ENCODE results near the gene SASH3. TPM values are rescaled to one million over a fixed set of nuclear protein-coding genes. Genes with fewer than 3 reads are reported as not detected.

Gene SASH3
- total RNA-seq, 2 experiments from 2014 or later: 229 to 245 TPM

GRCh38 chrX:129762448-129762847 lies 17.3 kb upstream of the SASH3 start:
- Mint-ChIP-seq H3K27ac (no peak overlapping the region), H3K4me1 (peaks cover 53% of the 10 kb centered on the region), H3K27me3 (no peaks in the 10 kb centered on the region), H3K36me3 (ENCODE audit: low read depth) (peaks cover 17% of the 10 kb centered on the region), H3K4me3 (no peak overlapping the region), H3K9me3 (no peaks in the 10 kb centered on the region)
- POLR2A ChIA-PET: interaction anchor here (7.2 kb wide), 1 partner anchor 13 kb away, joined by 354 read pairs; the partner anchor contains the start of gene SASH3
- CTCF ChIA-PET: interaction anchor here (4.7 kb wide), 1 partner anchor 10 kb away, joined by 31 read pairs; no protein-coding TSS in a partner anchor
- DNase-seq: no peak

GRCh38 chrX:129763666-129764065 lies 16.1 kb upstream of the SASH3 start:
- no peak overlapping the region for H3K4me3 Mint-ChIP-seq
- POLR2A ChIA-PET: interaction anchor here (0.9 to 7.2 kb wide), 2 partner anchors 12 to 32 kb away, joined by 3 to 354 read pairs; partner anchors contain the start of gene SASH3
- CTCF ChIA-PET: interaction anchor here (1.1 kb wide), 1 partner anchor 18 kb away, joined by 3 read pairs; no protein-coding TSS in a partner anchor
- peaks cover 53% of the 10 kb centered on the region for H3K4me1 Mint-ChIP-seq
- H3K27me3 Mint-ChIP-seq: no peaks in the 10 kb centered on the region
- no peak for DNase-seq
- no peaks in the 10 kb centered on the region for H3K9me3 Mint-ChIP-seq
- H3K36me3 Mint-ChIP-seq (ENCODE audit: low read depth): peaks cover 20% of the 10 kb centered on the region
- no peak overlapping the region for H3K27ac Mint-ChIP-seq

GRCh38 chrX:129768186-129768585 lies 11.6 kb upstream of the SASH3 start:
- POLR2A ChIA-PET: interaction anchor here (0.9 to 18.1 kb wide), 6 partner anchors 7 to 24 kb away, joined by 3 to 354 read pairs (median 24); partner anchors contain the start of gene SASH3
- CTCF ChIA-PET: interaction anchor here (0.7 to 5.1 kb wide), 3 partner anchors 9 to 13 kb away, joined by 4 to 35 read pairs (median 18); partner anchors contain the start of gene SASH3
- peaks cover 9% of the 10 kb centered on the region for H3K36me3 Mint-ChIP-seq (ENCODE audit: low read depth)
- no peak overlapping the region for H3K4me3 Mint-ChIP-seq
- peaks cover 62% of the 10 kb centered on the region for H3K4me1 Mint-ChIP-seq
- H3K27ac Mint-ChIP-seq: peak overlapping the region; percentile 96
- no peaks in the 10 kb centered on the region for H3K27me3 Mint-ChIP-seq
- no peaks in the 10 kb centered on the region for H3K9me3 Mint-ChIP-seq
- no peak for DNase-seq

- ChIA-PET CTCF (interaction anchor here (0.7 to 5.1 kb wide), 5 partner anchors 8 to 133 kb away, joined by 3 to 35 read pairs (median 4); partner anchors contain the start of gene SASH3), POLR2A (interaction anchor here (0.6 to 18.1 kb wide), 8 partner anchors 8 to 24 kb away, joined by 3 to 354 read pairs (median 5); partner anchors contain the start of gene SASH3)
- H3K4me3 Mint-ChIP-seq: peak overlapping the region; percentile 52
- no peaks in the 10 kb centered on the region for H3K9me3 Mint-ChIP-seq
- peaks cover 9% of the 10 kb centered on the region for H3K36me3 Mint-ChIP-seq (ENCODE audit: low read depth)
- peaks cover 69% of the 10 kb centered on the region for H3K4me1 Mint-ChIP-seq
- no peak for DNase-seq
- no peaks in the 10 kb centered on the region for H3K27me3 Mint-ChIP-seq
- H3K27ac Mint-ChIP-seq: peak overlapping the region; percentile 96
These were observed 10.9 kb upstream of the SASH3 start for GRCh38 chrX:129768586-129769466.

GRCh38 chrX:129769467-129770154 lies 10.1 kb upstream of the SASH3 start:
- no peaks in the 10 kb centered on the region for H3K27me3 Mint-ChIP-seq
- no peaks in the 10 kb centered on the region for H3K9me3 Mint-ChIP-seq
- peaks cover 76% of the 10 kb centered on the region for H3K4me1 Mint-ChIP-seq
- peak overlapping the region; percentile 52 for H3K4me3 Mint-ChIP-seq
- ChIA-PET CTCF (interaction anchor here (1.0 to 5.1 kb wide), 3 partner anchors 9 to 12 kb away, joined by 4 to 35 read pairs (median 18); partner anchors contain the start of gene SASH3), POLR2A (interaction anchor here (0.6 to 18.1 kb wide), 9 partner anchors 9 to 53 kb away, joined by 3 to 354 read pairs (median 3); partner anchors contain the start of gene SASH3)
- peak overlapping the region; percentile 96 for H3K27ac Mint-ChIP-seq
- H3K36me3 Mint-ChIP-seq (ENCODE audit: low read depth): peaks cover 9% of the 10 kb centered on the region
- DNase-seq: peak; percentile 84

GRCh38 chrX:129771266-129771995 lies 8.3 kb upstream of the SASH3 start:
- CTCF ChIA-PET: interaction anchor here (0.7 to 5.1 kb wide), 4 partner anchors 10 to 16 kb away, joined by 3 to 35 read pairs (median 24); partner anchors contain the start of gene SASH3
- POLR2A ChIA-PET: interaction anchor here (1.1 to 20.1 kb wide), 7 partner anchors 9 to 257 kb away, joined by 3 to 354 read pairs (median 42); partner anchors contain the start of gene SASH3
- DNase-seq: peak; percentile 60
- H3K4me3 Mint-ChIP-seq: peak overlapping the region; percentile 24
- H3K27ac Mint-ChIP-seq: peak overlapping the region; percentile 95
- peaks cover 83% of the 10 kb centered on the region for H3K4me1 Mint-ChIP-seq
- peaks cover 6% of the 10 kb centered on the region for H3K36me3 Mint-ChIP-seq (ENCODE audit: low read depth)
- H3K9me3 Mint-ChIP-seq: no peaks in the 10 kb centered on the region
- H3K27me3 Mint-ChIP-seq: no peaks in the 10 kb centered on the region

DNA sequence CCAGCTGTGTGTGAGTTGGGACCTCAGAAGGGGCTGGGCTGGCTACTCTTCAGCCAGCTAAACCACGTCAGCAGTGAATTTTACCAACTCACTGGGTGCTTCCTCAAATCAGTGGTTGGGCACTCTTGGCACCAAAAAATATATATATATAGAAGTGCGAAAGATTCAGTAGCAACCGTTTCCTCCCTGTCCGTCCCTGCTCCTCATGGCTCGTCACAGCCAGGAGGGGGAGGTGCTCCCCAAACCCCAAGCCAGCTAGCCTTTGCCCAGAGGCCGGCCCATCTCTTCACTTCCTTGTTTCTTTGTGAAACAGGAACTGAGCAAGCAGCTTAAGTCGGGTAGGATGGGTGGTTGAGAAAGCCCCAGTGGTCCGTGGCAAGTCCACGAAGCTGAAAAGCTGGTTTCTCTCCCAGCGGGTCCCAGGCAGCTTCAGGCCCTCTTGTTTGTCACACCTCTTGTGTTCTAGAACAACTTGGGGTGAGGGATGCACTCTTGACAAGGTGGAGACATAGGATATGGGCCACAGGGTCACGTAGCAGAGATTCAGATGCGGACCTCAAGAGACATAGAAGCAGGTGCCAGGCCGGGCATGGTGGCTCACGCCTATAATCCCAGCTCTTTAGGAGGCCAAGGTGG lies 6.8 kb upstream of the SASH3 start:
- ChIA-PET CTCF (interaction anchor here (0.6 to 5.1 kb wide), 6 partner anchors 9 to 17 kb away, joined by 3 to 35 read pairs (median 11); partner anchors contain the start of gene SASH3), POLR2A (interaction anchor here (1.0 to 20.1 kb wide), 8 partner anchors 8 to 36 kb away, joined by 3 to 354 read pairs (median 25); partner anchors contain the start of gene SASH3)
- peak overlapping the region; percentile 95 for H3K27ac Mint-ChIP-seq
- peaks cover 86% of the 10 kb centered on the region for H3K4me1 Mint-ChIP-seq
- H3K36me3 Mint-ChIP-seq (ENCODE audit: low read depth): peaks cover 3% of the 10 kb centered on the region
- peak; percentile 58 for DNase-seq
- peak overlapping the region; percentile 58 for H3K4me3 Mint-ChIP-seq
- no peaks in the 10 kb centered on the region for H3K9me3 Mint-ChIP-seq
- no peaks in the 10 kb centered on the region for H3K27me3 Mint-ChIP-seq

- no peak for DNase-seq
- ChIA-PET POLR2A (interaction anchor here (1.7 to 20.1 kb wide), 5 partner anchors 7 to 29 kb away, joined by 8 to 354 read pairs (median 202); partner anchors contain the start of gene SASH3), CTCF (interaction anchor here (0.7 to 3.9 kb wide), 7 partner anchors 10 to 29 kb away, joined by 3 to 31 read pairs (median 6); no protein-coding TSS in a partner anchor)
- no peaks in the 10 kb centered on the region for H3K9me3 Mint-ChIP-seq
- no peak overlapping the region for H3K4me3 Mint-ChIP-seq
- peak overlapping the region; percentile 95 for H3K27ac Mint-ChIP-seq
- H3K36me3 Mint-ChIP-seq (ENCODE audit: low read depth): peaks cover 3% of the 10 kb centered on the region
- no peaks in the 10 kb centered on the region for H3K27me3 Mint-ChIP-seq
- peaks cover 85% of the 10 kb centered on the region for H3K4me1 Mint-ChIP-seq
These were observed 5.9 kb upstream of the SASH3 start for GRCh38 chrX:129773649-129774458.

- no peaks in the 10 kb centered on the region for H3K9me3 Mint-ChIP-seq
- peak; percentile 81 for DNase-seq
- peaks cover 61% of the 10 kb centered on the region for H3K4me1 Mint-ChIP-seq
- POLR2A ChIA-PET: interaction anchor here (1.1 to 20.1 kb wide), 7 partner anchors 8 to 308 kb away, joined by 3 to 354 read pairs (median 7); no protein-coding TSS in a partner anchor
- H3K36me3 Mint-ChIP-seq (ENCODE audit: low read depth): peaks cover 30% of the 10 kb centered on the region
- H3K27ac Mint-ChIP-seq: peak overlapping the region; percentile 92
- CTCF ChIA-PET: interaction anchor here (0.8 to 1.9 kb wide), 6 partner anchors 9 to 39 kb away, joined by 3 to 12 read pairs (median 4); no protein-coding TSS in a partner anchor
- H3K4me3 Mint-ChIP-seq: peak overlapping the region; percentile 71
- no peaks in the 10 kb centered on the region for H3K27me3 Mint-ChIP-seq
These were observed 2.3 kb upstream of the SASH3 start for GRCh38 chrX:129777218-129778030.

DNA sequence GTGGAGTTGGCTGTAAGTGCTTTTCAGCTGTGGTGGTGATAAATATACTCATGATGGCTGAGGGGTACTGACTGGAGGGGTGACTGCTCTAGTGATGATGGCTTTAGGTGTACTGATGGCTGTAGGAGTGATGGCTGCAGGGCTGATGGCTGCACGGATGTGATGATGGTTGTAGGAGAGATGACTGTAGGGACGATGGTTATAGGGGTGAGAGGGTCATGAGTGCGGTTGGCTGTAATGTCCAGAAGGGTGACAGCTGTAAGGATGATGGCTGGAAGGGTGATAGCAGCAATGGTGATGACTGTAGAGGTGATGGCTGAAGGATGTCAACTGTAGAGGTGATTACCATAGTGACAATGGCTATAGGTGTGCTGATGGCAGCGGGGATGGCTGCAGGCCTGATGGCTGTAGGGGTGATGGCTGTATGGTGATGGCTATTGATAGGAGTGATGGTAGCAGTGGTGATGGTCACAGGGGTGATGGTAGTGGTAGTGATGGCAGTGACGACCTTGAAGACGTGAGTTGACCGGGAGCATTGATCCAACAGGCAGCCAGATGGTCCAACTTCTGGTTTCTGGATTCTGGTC lies 570 bp upstream of the SASH3 start:
- H3K9me3 Mint-ChIP-seq: no peaks in the 10 kb centered on the region
- no peaks in the 10 kb centered on the region for H3K27me3 Mint-ChIP-seq
- H3K4me3 Mint-ChIP-seq: peak overlapping the region; percentile 81
- peak overlapping the region; percentile 92 for H3K27ac Mint-ChIP-seq
- H3K4me1 Mint-ChIP-seq: peaks cover 58% of the 10 kb centered on the region
- peaks cover 48% of the 10 kb centered on the region for H3K36me3 Mint-ChIP-seq (ENCODE audit: low read depth)
- CTCF ChIA-PET: interaction anchor here (0.8 to 5.6 kb wide), 7 partner anchors 9 to 54 kb away, joined by 3 to 38 read pairs (median 17); no protein-coding TSS in a partner anchor
- no peak for DNase-seq
- POLR2A ChIA-PET: interaction anchor here (1.4 to 20.1 kb wide), 8 partner anchors 9 to 307 kb away, joined by 3 to 354 read pairs (median 64); partner anchors contain the start of gene XPNPEP2
